Stimulated activated CD4-positive, alpha-beta T cell treated with anti-CD3 and anti-CD28 coated beads, Interleukin-4, amount 100 ng/mL, for 4 hours (primary cell): Measurements from ENCODE around the gene SUPV3L1.

Experiments used
- DNase-seq, 2 experiments: peaks; one replicate each; pipeline ENCODE4 v3.0.0-alpha.2; 2020

The SUPV3L1 gene

DNA sequence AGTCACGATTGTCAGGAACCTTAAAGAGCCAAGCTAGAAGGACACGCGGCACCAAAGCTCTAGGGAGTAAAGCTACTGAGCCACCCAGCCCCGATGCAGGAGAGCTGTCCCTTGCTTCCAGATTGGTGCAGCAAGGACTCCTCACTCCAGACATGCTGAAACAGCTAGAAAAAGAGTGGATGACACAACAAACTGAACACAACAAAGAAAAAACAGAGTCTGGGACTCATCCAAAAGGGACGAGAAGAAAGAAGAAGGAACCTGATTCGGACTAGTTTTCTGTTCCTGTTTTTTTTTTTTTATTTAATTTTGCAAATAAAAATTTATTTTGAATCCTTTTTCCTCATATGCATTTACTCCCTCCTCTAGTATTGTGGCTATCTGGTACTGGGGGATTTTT, 28.7 kb downstream of the SUPV3L1 start:
- DNase-seq, result no peak

DNA sequence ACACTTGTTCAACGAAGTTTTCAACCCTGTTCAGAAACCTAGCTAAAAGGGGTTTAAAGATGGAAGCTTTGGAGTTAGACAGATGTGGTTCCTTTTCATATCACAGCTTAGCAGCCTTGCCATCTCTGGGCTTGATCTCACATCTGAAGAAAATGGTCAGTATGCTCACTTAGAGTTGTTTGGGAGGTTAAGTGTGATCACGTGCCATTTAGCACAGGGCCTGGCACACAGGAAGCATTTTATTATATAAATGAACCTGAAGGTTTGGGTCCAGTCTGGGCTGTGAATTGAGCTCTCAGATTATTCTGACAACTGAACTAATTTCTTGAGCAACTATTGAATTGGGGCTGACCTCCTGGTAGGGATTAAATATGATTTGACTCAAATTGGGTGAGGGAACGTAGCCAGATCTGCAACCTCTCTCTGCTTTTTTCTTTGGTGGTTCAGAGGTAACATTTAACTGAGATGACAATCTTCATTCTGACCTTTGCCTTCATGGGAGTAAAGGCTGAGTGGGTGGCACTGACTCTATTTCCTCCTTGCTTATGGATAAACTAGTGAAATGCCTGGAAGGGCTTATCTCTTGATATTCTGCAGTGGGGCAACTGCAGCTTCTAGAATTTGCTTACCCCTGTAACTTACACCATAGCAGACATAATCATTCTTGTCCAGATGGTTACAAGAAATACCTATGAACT, 29.9 kb downstream of the SUPV3L1 start:
- no peak for DNase-seq

DNA sequence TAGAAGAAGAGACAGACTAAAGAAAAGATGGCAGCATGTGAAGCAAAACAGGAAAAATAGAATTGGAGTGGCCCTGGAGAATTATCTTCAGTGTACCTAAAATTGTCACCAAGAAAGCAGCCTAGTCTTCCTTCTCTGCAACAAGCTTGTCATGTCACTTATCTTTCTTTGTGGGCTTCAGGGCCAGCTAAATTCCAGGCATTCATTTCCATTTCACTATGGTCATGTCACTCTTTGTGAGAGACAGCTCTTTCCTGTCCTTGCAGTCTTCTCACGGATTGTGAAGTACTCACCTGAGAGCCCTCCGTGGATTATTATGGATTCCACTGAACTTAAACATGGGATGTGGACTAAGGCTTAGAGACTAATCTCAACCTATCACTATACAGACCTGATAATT, 31.1 kb downstream of the SUPV3L1 start:
- DNase-seq, result no peak

- DNase-seq, result no peak
Measured at GRCh38 chr10:69211524-69211923, 31.5 kb downstream of the SUPV3L1 start.

- DNase-seq, result no peak
Measured at GRCh38 chr10:69213591-69214311, 33.7 kb downstream of the SUPV3L1 start.

DNA sequence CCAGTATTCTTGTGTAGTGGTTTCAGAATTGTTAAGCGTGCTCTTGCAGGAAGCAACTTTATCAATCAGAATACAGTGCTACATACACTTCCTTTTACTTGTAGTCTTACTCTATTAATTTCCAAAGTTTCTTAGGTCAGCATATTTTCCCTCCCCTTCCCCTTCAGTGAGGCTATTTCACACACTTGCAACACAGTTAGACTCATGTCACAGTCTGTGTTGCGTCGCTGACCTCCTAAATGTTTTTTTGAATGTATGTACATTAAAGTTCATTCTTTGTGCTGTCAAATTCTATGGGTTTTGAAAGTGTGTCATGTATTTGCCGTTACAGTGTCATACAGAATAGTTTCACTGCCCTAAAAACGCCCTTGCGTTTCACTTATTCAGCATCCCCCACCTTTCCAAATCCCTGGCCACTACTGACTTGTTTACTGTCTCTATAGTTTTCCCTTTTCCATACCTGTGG, 34.7 kb downstream of the SUPV3L1 start:
- no peak for DNase-seq

DNA sequence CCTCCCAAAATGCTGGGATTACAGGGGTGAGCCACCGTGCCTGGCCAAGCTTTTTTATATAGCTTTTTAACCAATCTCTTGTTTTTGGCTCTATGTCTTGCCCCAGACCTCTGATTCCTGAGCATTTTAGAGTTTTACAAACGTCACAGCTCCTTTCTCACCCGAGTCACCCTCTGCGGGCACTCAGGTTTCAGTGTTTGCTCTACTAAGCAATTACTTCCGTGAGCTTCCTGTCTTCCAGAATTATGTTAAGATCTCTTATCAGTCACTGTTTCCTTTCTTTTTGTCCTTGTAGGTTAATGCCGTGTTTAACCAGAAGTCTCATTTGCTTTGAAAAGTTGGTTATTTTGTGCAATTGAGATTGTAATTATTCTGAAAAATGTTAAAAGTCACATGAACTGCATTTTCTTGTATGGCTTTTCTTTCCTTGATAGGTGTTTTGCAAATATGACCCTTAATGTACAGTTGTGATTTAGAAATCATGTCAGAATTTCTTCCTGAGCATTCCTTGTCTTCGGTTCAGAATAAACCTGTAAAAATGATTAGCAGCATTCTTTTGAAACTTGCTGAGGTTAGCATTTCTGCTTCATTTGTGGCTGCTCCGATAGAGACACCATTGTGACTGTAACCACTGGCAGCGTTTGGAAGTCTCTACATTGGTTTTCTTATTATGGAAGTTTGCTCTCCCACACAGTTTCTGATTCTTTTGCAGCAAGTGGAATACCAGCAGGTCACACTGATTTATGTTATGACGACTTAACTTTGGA, 35.6 kb downstream of the SUPV3L1 start:
- no peak for DNase-seq

DNA sequence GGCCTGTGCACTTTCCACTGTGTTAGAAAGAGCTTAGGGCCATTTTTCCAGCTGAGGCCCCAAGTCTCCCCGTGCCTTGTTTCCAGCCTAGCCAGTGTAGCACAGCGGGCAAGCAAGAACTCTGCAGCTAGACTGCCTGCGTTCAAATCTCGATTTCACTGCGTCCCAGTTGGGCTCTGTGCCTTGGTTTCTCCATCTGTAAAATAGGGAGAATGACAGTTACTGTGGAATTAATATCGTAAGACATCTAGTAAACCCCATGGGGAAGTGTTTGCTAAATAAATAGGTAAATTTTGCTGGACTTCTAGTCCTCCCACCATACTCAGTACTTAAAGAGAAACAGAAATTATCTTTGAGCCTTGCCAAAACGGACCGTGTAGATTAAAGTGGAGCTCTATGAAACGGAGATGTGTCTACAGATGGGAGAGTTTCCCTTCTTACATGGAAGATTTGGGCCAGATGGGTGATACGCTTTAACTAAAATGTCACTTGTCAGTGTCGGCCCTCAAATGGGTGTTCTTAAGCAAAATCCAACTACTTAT, 36.6 kb downstream of the SUPV3L1 start:
- DNase-seq, result no peak

- DNase-seq, result no peak
Measured at GRCh38 chr10:69217119-69217754, 37.2 kb downstream of the SUPV3L1 start.

DNA sequence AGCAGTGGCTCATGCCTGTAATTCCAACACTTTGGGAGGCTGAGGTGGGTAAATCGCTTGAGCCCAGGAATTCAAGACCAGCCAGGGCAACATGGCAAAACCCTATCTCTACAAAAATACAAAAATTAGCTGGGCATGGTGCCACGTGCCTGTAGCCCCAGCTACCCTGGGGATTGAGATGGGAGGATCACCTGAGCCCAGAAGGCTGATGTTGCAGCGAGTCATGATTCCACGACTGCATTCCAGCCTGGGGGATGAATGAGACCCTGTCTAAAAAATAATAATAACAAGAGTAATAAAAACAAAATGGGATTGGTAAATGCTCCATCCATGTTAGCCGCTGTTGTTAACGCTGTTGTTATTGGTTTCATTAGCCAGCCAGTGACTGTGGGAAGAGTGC, 38.8 kb downstream of the SUPV3L1 start:
- no peak for DNase-seq

DNA sequence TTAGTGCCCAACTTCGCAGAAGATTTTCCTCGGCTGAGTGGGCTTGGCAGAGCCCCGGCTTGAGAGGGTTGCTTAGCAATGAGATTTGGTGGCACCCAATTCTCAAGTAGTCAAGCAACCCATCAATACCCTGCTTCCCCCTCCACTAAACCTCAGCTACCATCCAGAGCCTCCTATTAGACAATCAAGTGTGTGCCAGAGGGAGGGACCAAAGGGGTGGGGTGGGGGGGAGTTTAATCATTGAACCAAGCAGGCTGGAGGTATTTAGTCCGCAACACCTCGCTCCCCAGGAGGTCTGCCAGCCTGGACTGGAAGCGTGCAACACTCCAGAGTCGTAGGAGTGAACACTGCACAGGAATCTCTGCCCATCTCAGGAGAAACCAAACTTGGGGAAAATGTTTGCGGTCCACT, 40.0 kb downstream of the SUPV3L1 start, which contains the start of gene HKDC1:
TSS of gene HKDC1 (plus strand) at position 292 of the 411 bp plus-strand sequence. CDS start at position 396, 104 bp downstream.
- DNase-seq, result no peak

GRCh38 chr10:69220507-69220906, 40.5 kb downstream of the SUPV3L1 start:
- DNase-seq, result no peak

- peak; percentile 45 to 78 for DNase-seq
Measured at GRCh38 chr10:69222157-69223027, 42.4 kb downstream of the SUPV3L1 start.

GRCh38 chr10:69223028-69223342, 43.0 kb downstream of the SUPV3L1 start:
- DNase-seq, result no peak

GRCh38 chr10:69224862-69225657, 45.0 kb downstream of the SUPV3L1 start:
- DNase-seq, result no peak

DNA sequence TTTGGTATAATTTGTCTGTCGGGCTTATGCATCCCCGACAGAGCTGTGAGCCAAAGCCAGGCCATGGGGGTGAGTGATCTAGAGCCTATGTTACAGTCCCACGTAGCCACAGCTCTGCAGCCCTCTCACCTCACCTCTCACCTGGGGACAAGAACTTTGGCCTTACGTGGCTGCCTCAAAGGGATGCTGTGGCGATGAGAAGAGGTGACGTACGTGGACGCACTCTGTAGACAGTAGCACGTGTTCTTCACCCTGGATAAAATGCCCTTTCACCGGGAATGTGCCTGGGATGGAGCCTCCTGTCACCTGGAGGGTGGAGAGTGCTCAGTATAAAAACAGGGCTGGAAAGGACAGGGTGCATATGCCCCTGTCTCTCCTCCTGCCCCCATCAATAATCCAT, 45.6 kb downstream of the SUPV3L1 start:
- DNase-seq, result no peak

- DNase-seq, result no peak
Measured at GRCh38 chr10:69226919-69227450, 47.0 kb downstream of the SUPV3L1 start.

DNA sequence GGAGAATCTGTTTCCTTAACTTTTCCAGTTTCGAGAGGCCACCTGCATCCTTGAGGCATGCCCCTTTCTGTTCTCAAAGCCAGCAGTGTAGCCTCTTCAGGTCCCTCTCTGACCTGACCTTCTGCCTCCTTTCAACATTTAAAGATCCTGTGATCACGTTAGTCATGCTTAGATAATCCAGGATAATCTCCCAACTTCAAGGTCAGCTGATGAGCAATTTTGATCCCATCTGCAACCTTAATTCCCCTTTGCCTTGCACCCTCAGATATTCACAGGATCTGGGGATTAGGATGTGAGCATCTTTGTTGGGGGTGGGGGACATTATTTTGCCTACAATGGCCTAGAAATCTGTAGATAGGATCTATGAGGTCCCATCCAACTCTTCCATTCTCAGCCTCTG, 48.1 kb downstream of the SUPV3L1 start:
- no peak for DNase-seq

DNA sequence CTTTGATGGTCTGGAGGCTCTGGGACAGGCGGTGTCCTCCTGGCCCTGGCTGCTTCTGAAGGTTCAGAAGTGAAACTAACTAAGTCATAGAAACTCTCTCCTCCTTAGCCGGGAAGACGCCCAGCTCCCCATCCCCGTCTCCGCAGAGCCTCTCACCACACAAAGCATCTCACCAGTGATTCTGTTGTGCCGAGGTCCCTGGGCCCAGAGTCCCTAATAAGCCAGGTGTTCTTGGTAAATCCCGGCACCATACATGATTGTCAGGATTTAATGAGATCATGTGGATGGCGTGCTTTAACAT, 49.5 kb downstream of the SUPV3L1 start:
- no peak for DNase-seq

DNA sequence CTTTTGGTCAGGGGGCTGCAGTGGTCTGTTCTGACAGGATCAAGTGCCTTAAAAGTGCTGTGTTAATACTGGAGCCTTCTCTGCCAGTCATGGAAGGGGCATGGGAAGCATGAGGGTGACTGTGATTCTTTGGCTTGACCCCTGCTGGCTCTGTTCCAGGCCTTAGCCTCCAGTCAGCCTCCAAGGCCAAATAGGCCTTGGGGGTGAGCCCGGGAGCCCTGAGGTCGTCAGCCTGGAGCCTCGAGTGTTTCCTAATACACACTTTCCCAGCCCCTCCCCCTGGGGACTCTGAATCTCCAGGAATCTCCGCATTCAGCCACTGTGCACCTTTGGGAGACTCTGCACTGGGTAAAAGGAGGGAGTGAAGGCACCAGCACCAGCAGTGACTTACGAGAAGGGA, 50.1 kb downstream of the SUPV3L1 start:
- no peak for DNase-seq

DNA sequence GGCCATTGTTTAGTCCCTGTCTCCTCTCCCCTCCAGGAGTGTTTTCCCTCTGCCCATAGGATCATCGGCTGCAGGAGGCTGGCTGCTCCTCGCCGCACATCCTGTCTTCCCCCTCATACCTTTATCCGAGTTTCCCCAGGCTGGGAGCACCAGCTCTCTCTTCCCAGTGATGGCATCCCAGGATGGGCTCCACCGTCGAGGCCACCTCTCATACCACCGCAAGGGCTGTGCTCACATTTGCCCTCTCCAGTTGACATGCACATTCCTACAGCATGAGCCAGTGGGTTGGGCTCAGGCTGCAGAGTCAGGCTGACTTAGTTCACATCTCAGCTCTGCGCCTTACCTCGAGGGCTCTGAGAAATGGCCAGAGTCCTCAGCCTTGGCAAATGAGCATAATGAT, 52.2 kb downstream of the SUPV3L1 start:
- DNase-seq, result no peak
